ENCODE results near the gene ANP32A.

ANP32A gene

GRCh38 chr15:68797599-68798345 lies 22.9 kb downstream of the ANP32A start:
- Histone ChIP-seq H3K9ac (ENCODE audit: insufficient read length, low read depth) (no peak overlapping the region), H3K4me3 (ENCODE audit: insufficient read length, low read depth) (no peak overlapping the region), H3K27me3 (ENCODE audit: insufficient read depth, insufficient read length) (no peaks in the 10 kb centered on the region), H3K4me1 (ENCODE audit: insufficient read depth, insufficient read length) (peaks cover 18% of the 10 kb centered on the region), H3K9me3 (ENCODE audit: insufficient read depth, low read length) (no peaks in the 10 kb centered on the region), H3K36me3 (ENCODE audit: insufficient read depth, insufficient read length, low read length) (peaks cover 32% of the 10 kb centered on the region)
- DNase-seq (ENCODE audit: low read depth, low spot score): no peak
- TF ChIP-seq YY1 (IDR thresholded peaks at IDR 0.05; ENCODE audit: insufficient read depth, insufficient read length) (no peak), SUZ12 (IDR thresholded peaks at IDR 0.05; ENCODE audit: extremely low read depth, insufficient read depth, insufficient read length) (no peak), ZNF274 (IDR thresholded peaks at IDR 0.05; ENCODE audit: low read depth, low read length) (no peak)

GRCh38 chr15:68797191-68797590 lies 23.5 kb downstream of the ANP32A start:
- Histone ChIP-seq H3K4me1 (ENCODE audit: insufficient read depth, insufficient read length) (peaks cover 22% of the 10 kb centered on the region), H3K9me3 (ENCODE audit: insufficient read depth, low read length) (no peaks in the 10 kb centered on the region), H3K9ac (ENCODE audit: insufficient read length, low read depth) (no peak overlapping the region), H3K4me3 (ENCODE audit: insufficient read length, low read depth) (no peak overlapping the region), H3K36me3 (ENCODE audit: insufficient read depth, insufficient read length, low read length) (peaks cover 32% of the 10 kb centered on the region), H3K27me3 (ENCODE audit: insufficient read depth, insufficient read length) (no peaks in the 10 kb centered on the region)
- TF ChIP-seq YY1 (IDR thresholded peaks at IDR 0.05; ENCODE audit: insufficient read depth, insufficient read length): no peak
- TF ChIP-seq SUZ12 (IDR thresholded peaks at IDR 0.05; ENCODE audit: extremely low read depth, insufficient read depth, insufficient read length): no peak
- no peak for TF ChIP-seq ZNF274 (IDR thresholded peaks at IDR 0.05; ENCODE audit: low read depth, low read length)
- DNase-seq (ENCODE audit: low read depth, low spot score): no peak

- no peaks in the 10 kb centered on the region for H3K27me3 ChIP-seq (ENCODE audit: insufficient read depth, insufficient read length)
- peaks cover 24% of the 10 kb centered on the region for H3K4me1 ChIP-seq (ENCODE audit: insufficient read depth, insufficient read length)
- H3K36me3 ChIP-seq (ENCODE audit: insufficient read depth, insufficient read length, low read length): peaks cover 30% of the 10 kb centered on the region
- TF ChIP-seq ZNF274 (IDR thresholded peaks at IDR 0.05; ENCODE audit: low read depth, low read length) (no peak), YY1 (IDR thresholded peaks at IDR 0.05; ENCODE audit: insufficient read depth, insufficient read length) (no peak), SUZ12 (IDR thresholded peaks at IDR 0.05; ENCODE audit: extremely low read depth, insufficient read depth, insufficient read length) (no peak)
- H3K4me3 ChIP-seq (ENCODE audit: insufficient read length, low read depth): no peak overlapping the region
- H3K9ac ChIP-seq (ENCODE audit: insufficient read length, low read depth): no peak overlapping the region
- no peaks in the 10 kb centered on the region for H3K9me3 ChIP-seq (ENCODE audit: insufficient read depth, low read length)
- no peak for DNase-seq (ENCODE audit: low read depth, low spot score)
These were observed 24.1 kb downstream of the ANP32A start for GRCh38 chr15:68796576-68796975.

DNA sequence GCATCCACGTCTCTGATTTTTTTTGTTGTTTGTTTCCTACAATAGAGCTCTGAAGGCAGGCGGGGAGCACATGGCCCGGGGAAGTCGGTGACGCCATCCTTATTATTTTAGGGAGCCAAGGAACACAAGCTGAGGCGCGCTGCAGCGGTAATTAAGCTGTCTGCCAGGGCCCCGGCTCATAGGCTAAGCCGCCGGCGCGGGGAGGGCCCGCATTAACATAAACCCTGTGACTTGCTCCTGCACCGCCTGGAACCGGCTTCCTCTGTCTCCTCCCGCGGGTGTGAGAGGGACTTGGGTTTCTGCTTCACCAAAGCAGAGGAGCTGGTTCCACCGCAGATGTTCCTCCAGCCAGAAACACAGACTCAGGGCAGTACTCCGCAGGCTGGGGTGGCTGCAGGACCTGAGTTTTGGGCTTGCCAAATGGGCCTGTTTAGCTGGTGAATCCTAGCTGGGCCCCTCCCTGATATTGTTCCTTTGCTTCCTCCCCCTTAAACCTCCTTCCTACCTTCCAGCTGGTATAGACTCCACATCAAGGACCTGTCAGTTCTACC lies 25.3 kb downstream of the ANP32A start:
- Histone ChIP-seq H3K36me3 (ENCODE audit: insufficient read depth, insufficient read length, low read length) (peaks cover 26% of the 10 kb centered on the region), H3K9ac (ENCODE audit: insufficient read length, low read depth) (peak overlapping the region; percentile 65), H3K4me3 (ENCODE audit: insufficient read length, low read depth) (peak overlapping the region; percentile 12), H3K9me3 (ENCODE audit: insufficient read depth, low read length) (no peaks in the 10 kb centered on the region), H3K4me1 (ENCODE audit: insufficient read depth, insufficient read length) (peaks cover 35% of the 10 kb centered on the region), H3K27me3 (ENCODE audit: insufficient read depth, insufficient read length) (no peaks in the 10 kb centered on the region)
- TF ChIP-seq YY1 (IDR thresholded peaks at IDR 0.05; ENCODE audit: insufficient read depth, insufficient read length) (no peak), SUZ12 (IDR thresholded peaks at IDR 0.05; ENCODE audit: extremely low read depth, insufficient read depth, insufficient read length) (no peak), ZNF274 (IDR thresholded peaks at IDR 0.05; ENCODE audit: low read depth, low read length) (no peak)
- peak; percentile 91 for DNase-seq (ENCODE audit: low read depth, low spot score)

GRCh38 chr15:68794863-68795262 lies 25.8 kb downstream of the ANP32A start:
- no peaks in the 10 kb centered on the region for H3K27me3 ChIP-seq (ENCODE audit: insufficient read depth, insufficient read length)
- H3K36me3 ChIP-seq (ENCODE audit: insufficient read depth, insufficient read length, low read length): peaks cover 24% of the 10 kb centered on the region
- TF ChIP-seq SUZ12 (IDR thresholded peaks at IDR 0.05; ENCODE audit: extremely low read depth, insufficient read depth, insufficient read length) (no peak), ZNF274 (IDR thresholded peaks at IDR 0.05; ENCODE audit: low read depth, low read length) (no peak), YY1 (IDR thresholded peaks at IDR 0.05; ENCODE audit: insufficient read depth, insufficient read length) (no peak)
- DNase-seq (ENCODE audit: low read depth, low spot score): no peak
- H3K9me3 ChIP-seq (ENCODE audit: insufficient read depth, low read length): no peaks in the 10 kb centered on the region
- peaks cover 38% of the 10 kb centered on the region for H3K4me1 ChIP-seq (ENCODE audit: insufficient read depth, insufficient read length)
- no peak overlapping the region for H3K9ac ChIP-seq (ENCODE audit: insufficient read length, low read depth)
- H3K4me3 ChIP-seq (ENCODE audit: insufficient read length, low read depth): no peak overlapping the region

DNA sequence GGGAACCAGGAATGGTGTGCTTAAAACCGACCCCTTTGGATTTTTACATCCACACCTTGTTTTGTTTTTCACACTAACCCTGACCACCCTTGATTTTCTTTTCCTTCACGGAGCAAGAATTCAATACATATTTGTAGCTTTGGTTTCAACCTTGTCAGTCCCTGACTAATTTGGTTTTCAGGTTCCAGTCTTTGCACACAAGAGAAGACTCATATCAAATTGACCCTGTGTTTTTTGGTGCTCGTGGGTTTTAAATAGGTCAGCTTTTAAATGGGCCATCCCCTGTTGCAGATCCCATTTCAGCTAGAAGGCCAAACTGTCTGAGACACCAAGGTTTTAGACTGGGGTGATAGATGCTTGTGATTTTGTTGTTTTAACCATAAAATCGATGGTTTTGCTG lies 26.4 kb downstream of the ANP32A start:
- no peak overlapping the region for H3K4me3 ChIP-seq (ENCODE audit: insufficient read length, low read depth)
- H3K36me3 ChIP-seq (ENCODE audit: insufficient read depth, insufficient read length, low read length): peaks cover 20% of the 10 kb centered on the region
- H3K4me1 ChIP-seq (ENCODE audit: insufficient read depth, insufficient read length): peaks cover 43% of the 10 kb centered on the region
- TF ChIP-seq ZNF274 (IDR thresholded peaks at IDR 0.05; ENCODE audit: low read depth, low read length): no peak
- TF ChIP-seq SUZ12 (IDR thresholded peaks at IDR 0.05; ENCODE audit: extremely low read depth, insufficient read depth, insufficient read length): no peak
- no peak for TF ChIP-seq YY1 (IDR thresholded peaks at IDR 0.05; ENCODE audit: insufficient read depth, insufficient read length)
- no peaks in the 10 kb centered on the region for H3K27me3 ChIP-seq (ENCODE audit: insufficient read depth, insufficient read length)
- no peak for DNase-seq (ENCODE audit: low read depth, low spot score)
- no peak overlapping the region for H3K9ac ChIP-seq (ENCODE audit: insufficient read length, low read depth)
- H3K9me3 ChIP-seq (ENCODE audit: insufficient read depth, low read length): no peaks in the 10 kb centered on the region

DNA sequence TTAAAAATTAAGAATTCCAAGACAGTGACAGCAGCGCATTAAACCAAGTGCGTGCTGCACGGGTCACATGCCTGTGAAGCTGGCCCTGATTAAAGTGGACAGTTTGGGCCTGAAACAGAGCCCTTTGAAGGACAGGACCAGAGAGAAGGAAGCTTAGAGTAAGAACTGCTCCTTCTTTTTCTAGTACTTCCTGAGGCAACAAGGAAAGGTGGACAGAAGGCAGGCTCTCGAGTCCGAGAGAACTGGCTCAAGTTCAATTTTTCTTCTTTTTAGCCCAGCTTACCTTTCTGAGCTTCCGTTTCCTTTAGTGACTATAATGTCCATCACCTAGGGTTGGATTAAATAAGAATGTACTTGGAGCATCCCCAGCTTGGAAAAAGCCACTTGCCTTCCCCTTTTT lies 26.9 kb downstream of the ANP32A start:
- no peak for TF ChIP-seq SUZ12 (IDR thresholded peaks at IDR 0.05; ENCODE audit: extremely low read depth, insufficient read depth, insufficient read length)
- no peak for TF ChIP-seq YY1 (IDR thresholded peaks at IDR 0.05; ENCODE audit: insufficient read depth, insufficient read length)
- TF ChIP-seq ZNF274 (IDR thresholded peaks at IDR 0.05; ENCODE audit: low read depth, low read length): no peak
- Histone ChIP-seq H3K36me3 (ENCODE audit: insufficient read depth, insufficient read length, low read length) (peaks cover 25% of the 10 kb centered on the region), H3K27me3 (ENCODE audit: insufficient read depth, insufficient read length) (no peaks in the 10 kb centered on the region), H3K9me3 (ENCODE audit: insufficient read depth, low read length) (no peaks in the 10 kb centered on the region), H3K4me3 (ENCODE audit: insufficient read length, low read depth) (no peak overlapping the region), H3K4me1 (ENCODE audit: insufficient read depth, insufficient read length) (peaks cover 48% of the 10 kb centered on the region), H3K9ac (ENCODE audit: insufficient read length, low read depth) (no peak overlapping the region)
- DNase-seq (ENCODE audit: low read depth, low spot score): no peak
